ENCODE results near the gene UACA.
"Not testable (repeated sequence)": the region's sequence is repeated elsewhere in the genome, so short reads cannot be mapped to it uniquely, and the experiment has no call there.

UACA gene

GRCh38 chr15:70750203-70750869, 13.0 kb downstream of the UACA start:
- Histone ChIP-seq H2BK12ac (ENCODE audit: low read length) (no peak overlapping the region), H3K9me3 (replicated peaks in 1 of 2; ENCODE audit: control insufficient read depth in 2 of 2, insufficient read depth in 1 of 2, low read depth in 1 of 2, low read length in 2 of 2) (no peaks in the 10 kb centered on the region), H3K27me3 (ENCODE audit: control insufficient read depth in 3 of 3, insufficient read depth in 3 of 3, low read depth in 1 of 3, low read length in 3 of 3) (no peaks in the 10 kb centered on the region), H3K4me2 (ENCODE audit: insufficient read depth, low read length, poor library complexity, severe bottlenecking) (no peak overlapping the region), H2BK15ac (ENCODE audit: low read length) (no peak overlapping the region), H3K18ac (ENCODE audit: low read length) (no peak overlapping the region), H4K8ac (ENCODE audit: low read depth, low read length) (no peak overlapping the region), H2BK120ac (ENCODE audit: low read depth, low read length) (no peak overlapping the region), H3K36me3 (replicated peaks in 1 of 2; ENCODE audit: control insufficient read depth in 2 of 2, insufficient read depth in 2 of 2, low read length in 2 of 2) (peaks cover 0 to 2% of the 10 kb centered on the region in 2 donors), H3K4ac (ENCODE audit: low read length) (no peak overlapping the region), H3K27ac (replicated peaks; ENCODE audit: low read length) (no peak overlapping the region), H3K4me3 (ENCODE audit: low read length in 2 of 2) (no peak overlapping the region), H3K14ac (ENCODE audit: low read length) (no peak overlapping the region), H3K4me1 (ENCODE audit: control insufficient read depth in 2 of 2, insufficient read depth in 1 of 2, low read depth in 1 of 2, low read length in 2 of 2) (no peaks in the 10 kb centered on the region), H2AFZ (ENCODE audit: low read length) (no peak overlapping the region), H3K23ac (ENCODE audit: low read depth, low read length, poor library complexity) (no peak overlapping the region), H3K79me1 (ENCODE audit: low read depth, low read length) (no peaks in the 10 kb centered on the region), H4K91ac (ENCODE audit: low read depth, low read length, poor library complexity) (no peak overlapping the region), H2AK5ac (ENCODE audit: low read depth, low read length) (no peak overlapping the region), H3K9ac (ENCODE audit: low read depth, low read length, poor library complexity) (no peak overlapping the region), H2BK5ac (ENCODE audit: low read length) (no peak overlapping the region)
- no CpG with 5 or more reads among the region's 8 CpGs for WGBS, 2 donors (ENCODE audit: extremely low coverage in 2 of 2, insufficient read length in 2 of 2, insufficient replicate concordance in 1 of 2)
- no peak for DNase-seq (ENCODE audit: low spot score)

- DNase-seq (ENCODE audit: low spot score) = no peak
- H2AK5ac ChIP-seq (ENCODE audit: low read depth, low read length) = no peak overlapping the region
- no peak overlapping the region for H3K27ac ChIP-seq (replicated peaks; ENCODE audit: low read length)
- H3K4me1 ChIP-seq (ENCODE audit: control insufficient read depth in 2 of 2, insufficient read depth in 1 of 2, low read depth in 1 of 2, low read length in 2 of 2) = no peaks in the 10 kb centered on the region
- H3K4me2 ChIP-seq (ENCODE audit: insufficient read depth, low read length, poor library complexity, severe bottlenecking) = no peak overlapping the region
- H2BK120ac ChIP-seq (ENCODE audit: low read depth, low read length) = no peak overlapping the region
- no peak overlapping the region for H3K23ac ChIP-seq (ENCODE audit: low read depth, low read length, poor library complexity)
- H3K9ac ChIP-seq (ENCODE audit: low read depth, low read length, poor library complexity) = no peak overlapping the region
- no peaks in the 10 kb centered on the region for H3K9me3 ChIP-seq (replicated peaks in 1 of 2; ENCODE audit: control insufficient read depth in 2 of 2, insufficient read depth in 1 of 2, low read depth in 1 of 2, low read length in 2 of 2)
- H3K27me3 ChIP-seq (ENCODE audit: control insufficient read depth in 3 of 3, insufficient read depth in 3 of 3, low read depth in 1 of 3, low read length in 3 of 3) = no peaks in the 10 kb centered on the region
- H2BK5ac ChIP-seq (ENCODE audit: low read length) = no peak overlapping the region
- peaks cover 0 to 2% of the 10 kb centered on the region in 2 donors for H3K36me3 ChIP-seq (replicated peaks in 1 of 2; ENCODE audit: control insufficient read depth in 2 of 2, insufficient read depth in 2 of 2, low read length in 2 of 2)
- H2BK15ac ChIP-seq (ENCODE audit: low read length) = no peak overlapping the region
- no peak overlapping the region for H2AFZ ChIP-seq (ENCODE audit: low read length)
- H4K8ac ChIP-seq (ENCODE audit: low read depth, low read length) = no peak overlapping the region
- H4K91ac ChIP-seq (ENCODE audit: low read depth, low read length, poor library complexity) = no peak overlapping the region
- no peak overlapping the region for H3K4ac ChIP-seq (ENCODE audit: low read length)
- no peaks in the 10 kb centered on the region for H3K79me1 ChIP-seq (ENCODE audit: low read depth, low read length)
- H3K4me3 ChIP-seq (ENCODE audit: low read length in 2 of 2) = no peak overlapping the region
- no peak overlapping the region for H2BK12ac ChIP-seq (ENCODE audit: low read length)
- WGBS, 2 donors (ENCODE audit: extremely low coverage in 2 of 2, insufficient read length in 2 of 2, insufficient replicate concordance in 1 of 2) = no CpG with 5 or more reads among the region's 3 CpGs
- no peak overlapping the region for H3K18ac ChIP-seq (ENCODE audit: low read length)
- H3K14ac ChIP-seq (ENCODE audit: low read length) = no peak overlapping the region
These were observed 15.0 kb downstream of the UACA start for GRCh38 chr15:70748281-70748747.

- H3K4ac ChIP-seq (ENCODE audit: low read length); H3K14ac ChIP-seq (ENCODE audit: low read length); H3K4me1 ChIP-seq (ENCODE audit: control insufficient read depth in 2 of 2, insufficient read depth in 1 of 2, low read depth in 1 of 2, low read length in 2 of 2); H2AK5ac ChIP-seq (ENCODE audit: low read depth, low read length); H3K36me3 ChIP-seq (replicated peaks in 1 of 2; ENCODE audit: control insufficient read depth in 2 of 2, insufficient read depth in 2 of 2, low read length in 2 of 2); H2AFZ ChIP-seq (ENCODE audit: low read length); H3K9me3 ChIP-seq (replicated peaks in 1 of 2; ENCODE audit: control insufficient read depth in 2 of 2, insufficient read depth in 1 of 2, low read depth in 1 of 2, low read length in 2 of 2); H3K4me2 ChIP-seq (ENCODE audit: insufficient read depth, low read length, poor library complexity, severe bottlenecking); H4K91ac ChIP-seq (ENCODE audit: low read depth, low read length, poor library complexity); H3K4me3 ChIP-seq (ENCODE audit: low read length in 2 of 2); H3K18ac ChIP-seq (ENCODE audit: low read length); H3K79me1 ChIP-seq (ENCODE audit: low read depth, low read length); H3K23ac ChIP-seq (ENCODE audit: low read depth, low read length, poor library complexity); H3K9ac ChIP-seq (ENCODE audit: low read depth, low read length, poor library complexity); H2BK5ac ChIP-seq (ENCODE audit: low read length); DNase-seq (ENCODE audit: low spot score); H3K27me3 ChIP-seq (ENCODE audit: control insufficient read depth in 3 of 3, insufficient read depth in 3 of 3, low read depth in 1 of 3, low read length in 3 of 3); H3K27ac ChIP-seq (replicated peaks; ENCODE audit: low read length); H4K8ac ChIP-seq (ENCODE audit: low read depth, low read length); H2BK12ac ChIP-seq (ENCODE audit: low read length); H2BK120ac ChIP-seq (ENCODE audit: low read depth, low read length); H2BK15ac ChIP-seq (ENCODE audit: low read length): not testable (repeated sequence)
These were observed 16.8 kb downstream of the UACA start for GRCh38 chr15:70746598-70746997.

- Histone ChIP-seq H2BK12ac (ENCODE audit: low read length) (no peak overlapping the region), H3K23ac (ENCODE audit: low read depth, low read length, poor library complexity) (no peak overlapping the region), H3K36me3 (replicated peaks in 1 of 2; ENCODE audit: control insufficient read depth in 2 of 2, insufficient read depth in 2 of 2, low read length in 2 of 2) (peaks cover 0 to 2% of the 10 kb centered on the region in 2 donors), H2AFZ (ENCODE audit: low read length) (no peak overlapping the region), H2BK15ac (ENCODE audit: low read length) (no peak overlapping the region), H2BK120ac (ENCODE audit: low read depth, low read length) (no peak overlapping the region), H3K4me1 (ENCODE audit: control insufficient read depth in 2 of 2, insufficient read depth in 1 of 2, low read depth in 1 of 2, low read length in 2 of 2) (no peaks in the 10 kb centered on the region), H3K27me3 (ENCODE audit: control insufficient read depth in 3 of 3, insufficient read depth in 3 of 3, low read depth in 1 of 3, low read length in 3 of 3) (no peaks in the 10 kb centered on the region), H2BK5ac (ENCODE audit: low read length) (no peak overlapping the region), H3K18ac (ENCODE audit: low read length) (no peak overlapping the region), H3K79me1 (ENCODE audit: low read depth, low read length) (no peaks in the 10 kb centered on the region), H2AK5ac (ENCODE audit: low read depth, low read length) (no peak overlapping the region), H4K8ac (ENCODE audit: low read depth, low read length) (no peak overlapping the region), H3K9me3 (replicated peaks in 1 of 2; ENCODE audit: control insufficient read depth in 2 of 2, insufficient read depth in 1 of 2, low read depth in 1 of 2, low read length in 2 of 2) (no peaks in the 10 kb centered on the region), H4K91ac (ENCODE audit: low read depth, low read length, poor library complexity) (no peak overlapping the region), H3K4me2 (ENCODE audit: insufficient read depth, low read length, poor library complexity, severe bottlenecking) (no peak overlapping the region), H3K9ac (ENCODE audit: low read depth, low read length, poor library complexity) (no peak overlapping the region), H3K4ac (ENCODE audit: low read length) (no peak overlapping the region), H3K4me3 (ENCODE audit: low read length in 2 of 2) (no peak overlapping the region), H3K14ac (ENCODE audit: low read length) (no peak overlapping the region), H3K27ac (replicated peaks; ENCODE audit: low read length) (no peak overlapping the region)
- no peak for DNase-seq (ENCODE audit: low spot score)
- no CpG with 5 or more reads among the region's 3 CpGs for WGBS, 2 donors (ENCODE audit: extremely low coverage in 2 of 2, insufficient read length in 2 of 2, insufficient replicate concordance in 1 of 2)
These were observed 20.4 kb downstream of the UACA start for GRCh38 chr15:70742928-70743327.

Data from neuronal stem cell (in vitro differentiated cells).